GM18526 (cell line): ENCODE measurements around the gene ZNF740.

Experiments used
- POLR2A ChIP-seq: IDR thresholded peaks from 3 replicates; pipeline ENCODE4 v1.6.1; 2011; ENCODE audit not compliant: insufficient read length; ENCODE audit errors: extremely low read depth

ZNF740 gene

GRCh38 chr12:53217051-53217930 lies 36.8 kb downstream of the ZNF740 start:
- no peak for TF ChIP-seq POLR2A

GRCh38 chr12:53217931-53218307 lies 37.4 kb downstream of the ZNF740 start:
- no peak for TF ChIP-seq POLR2A

GRCh38 chr12:53218551-53219291 lies 38.2 kb downstream of the ZNF740 start:
- TF ChIP-seq POLR2A: no peak

- no peak for TF ChIP-seq POLR2A
Measured at GRCh38 chr12:53219292-53219955, 38.9 kb downstream of the ZNF740 start.

- TF ChIP-seq POLR2A: no peak
Measured at GRCh38 chr12:53219956-53220693, 39.6 kb downstream of the ZNF740 start.

- TF ChIP-seq POLR2A: no peak
Measured at GRCh38 chr12:53220694-53221202, 40.2 kb downstream of the ZNF740 start.

- TF ChIP-seq POLR2A: peak; percentile 57
Measured at GRCh38 chr12:53221203-53222080, 40.9 kb downstream of the ZNF740 start.

- no peak for TF ChIP-seq POLR2A
Measured at GRCh38 chr12:53222170-53222721, 41.7 kb downstream of the ZNF740 start.

- no peak for TF ChIP-seq POLR2A
Measured at GRCh38 chr12:53222806-53223261, 42.3 kb downstream of the ZNF740 start.

GRCh38 chr12:53223389-53224060 lies 43.0 kb downstream of the ZNF740 start:
- TF ChIP-seq POLR2A: no peak

GRCh38 chr12:53224061-53224896 lies 43.8 kb downstream of the ZNF740 start:
- no peak for TF ChIP-seq POLR2A
